ENCODE data around the gene SOCS3. TPM values are rescaled to one million over a fixed set of nuclear protein-coding genes. Genes with fewer than 3 reads are reported as not detected.
"Not testable (repeated sequence)": the region's sequence is repeated elsewhere in the genome, so short reads cannot be mapped to it uniquely, and the experiment has no call there.

Gene SOCS3
- total RNA-seq, 2 experiments from 2014 or later = 9.1 TPM

DNA sequence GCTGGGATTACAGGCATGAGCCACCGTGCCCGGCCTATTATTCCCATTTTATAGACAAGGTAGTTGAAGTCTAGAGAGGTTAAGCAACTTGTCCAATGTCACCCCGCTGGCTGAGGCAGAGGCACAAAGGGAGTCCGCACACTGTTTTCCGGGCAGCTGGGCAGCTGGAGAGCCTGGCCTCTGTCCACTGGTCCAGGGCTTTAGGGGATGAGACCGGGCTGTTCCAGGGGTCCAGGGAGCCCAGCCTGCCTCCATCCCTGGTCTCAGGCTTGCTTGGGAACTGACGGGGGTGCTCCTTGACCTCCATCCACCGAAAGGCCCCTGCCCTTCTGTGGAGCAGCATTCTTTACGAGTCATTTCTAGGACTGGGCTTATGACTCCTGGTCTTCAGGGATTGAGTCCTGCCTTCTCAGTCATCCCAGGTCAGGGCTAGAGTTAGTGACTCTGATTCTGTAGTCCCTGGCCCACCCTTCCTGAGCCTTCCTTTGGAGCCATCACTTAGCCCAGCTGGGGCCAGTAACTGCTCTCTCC is 37.5 kb downstream of the SOCS3 start:
- CTCF ChIA-PET = no interaction called here
- H3K36me3 Mint-ChIP-seq (ENCODE audit: low read depth) = no peaks in the 10 kb centered on the region
- H3K27me3 Mint-ChIP-seq (ENCODE audit: low read depth) = peaks cover under 1% of the 10 kb centered on the region
- DNase-seq (no peak), ATAC-seq (no peak)
- H3K4me1 Mint-ChIP-seq (ENCODE audit: low read depth) = peaks cover 12% of the 10 kb centered on the region
- H3K9me3 Mint-ChIP-seq (ENCODE audit: insufficient read depth) = no peaks in the 10 kb centered on the region
- no peak overlapping the region for H3K4me3 Mint-ChIP-seq
- H3K27ac Mint-ChIP-seq = no peak overlapping the region
- POLR2A ChIA-PET = no interaction called here

DNA sequence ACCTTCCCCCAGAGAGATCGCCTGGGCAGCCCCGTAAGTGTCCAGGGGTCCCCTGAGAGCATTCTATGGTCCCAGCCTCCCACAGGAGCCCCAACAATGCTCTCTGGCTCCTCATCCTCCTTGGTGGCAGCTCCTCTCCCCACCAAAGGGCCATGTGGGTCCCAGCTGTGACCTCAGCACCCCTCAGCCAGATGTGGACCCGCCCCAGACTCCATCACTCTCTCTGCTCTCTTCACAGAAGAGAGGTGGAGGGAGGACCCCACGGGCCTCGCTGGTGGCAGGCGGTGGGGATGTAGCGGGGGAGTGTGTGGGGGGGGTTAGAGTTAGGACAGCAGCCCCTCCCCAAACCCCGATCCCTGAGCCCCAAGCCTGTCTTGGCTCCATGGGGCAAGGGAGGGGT is 41.0 kb downstream of the SOCS3 start:
- Mint-ChIP-seq H3K4me3 (no peak overlapping the region), H3K4me1 (ENCODE audit: low read depth) (peaks cover 26% of the 10 kb centered on the region), H3K27ac (no peak overlapping the region), H3K27me3 (ENCODE audit: low read depth) (peaks cover 4% of the 10 kb centered on the region), H3K36me3 (ENCODE audit: low read depth) (no peaks in the 10 kb centered on the region), H3K9me3 (ENCODE audit: insufficient read depth) (no peaks in the 10 kb centered on the region)
- POLR2A ChIA-PET = no interaction called here
- no peak for ATAC-seq
- CTCF ChIA-PET = no interaction called here
- no peak for DNase-seq

DNA sequence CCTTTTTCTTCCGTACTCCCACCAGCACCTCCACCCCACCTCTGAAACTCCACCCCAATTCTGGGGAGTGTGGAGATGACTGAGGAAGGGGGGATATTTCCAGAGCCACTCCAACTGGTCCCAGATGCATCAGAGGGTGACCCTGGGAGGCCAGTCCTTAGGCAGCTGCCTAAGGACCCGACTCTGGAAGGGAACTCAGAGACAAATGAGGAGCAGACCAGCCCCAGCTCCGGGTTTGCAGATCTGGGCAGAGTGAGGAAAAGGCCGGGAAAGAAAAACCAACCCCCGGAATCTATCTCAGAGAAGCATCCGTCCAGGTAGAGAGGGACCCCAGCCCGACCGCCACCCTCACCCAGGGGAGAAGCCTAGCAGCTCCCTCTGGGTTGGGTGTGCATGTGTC is 41.5 kb downstream of the SOCS3 start:
- H3K4me3 Mint-ChIP-seq = no peak overlapping the region
- ATAC-seq = no peak
- CTCF ChIA-PET = no interaction called here

DNA sequence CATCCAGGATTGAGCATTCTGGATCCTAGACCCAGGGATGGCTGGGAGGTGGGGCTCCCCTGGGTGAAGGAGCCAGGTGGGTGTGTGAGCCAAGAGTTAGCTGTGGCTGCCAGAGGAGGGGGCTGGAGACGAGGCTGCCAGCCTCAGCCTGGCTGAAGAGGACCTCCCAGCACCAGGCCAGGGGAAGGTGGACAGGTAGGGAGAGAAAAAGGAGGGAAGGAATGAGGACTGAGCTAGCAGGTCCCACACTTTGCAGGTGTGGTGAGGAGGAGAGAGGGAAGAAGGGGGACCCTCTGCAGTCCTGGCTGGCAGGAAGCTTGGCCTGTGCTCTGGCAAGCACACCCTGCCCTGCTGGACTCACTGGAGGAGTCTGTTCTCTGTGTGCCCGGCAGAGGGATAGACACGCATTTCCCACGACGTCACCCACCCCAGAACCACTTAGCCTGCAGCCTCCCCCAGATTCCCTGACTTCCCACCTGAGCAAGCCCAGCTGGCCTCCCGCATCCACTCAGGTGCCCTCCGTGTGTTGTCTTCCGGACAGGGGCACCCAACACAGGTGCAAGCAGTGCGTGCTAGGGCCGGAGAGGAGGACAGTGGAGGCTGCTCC is 42.0 kb downstream of the SOCS3 start:
- H3K27me3 Mint-ChIP-seq (ENCODE audit: low read depth) = peaks cover 10% of the 10 kb centered on the region
- H3K4me3 Mint-ChIP-seq = no peak overlapping the region
- DNase-seq = no peak
- H3K36me3 Mint-ChIP-seq (ENCODE audit: low read depth) = no peaks in the 10 kb centered on the region
- H3K4me1 Mint-ChIP-seq (ENCODE audit: low read depth) = peaks cover 30% of the 10 kb centered on the region
- ChIA-PET POLR2A (no interaction called here), CTCF (interaction anchor here (1.6 kb wide), 1 partner anchor 38 kb away, joined by 5 read pairs; no protein-coding TSS in a partner anchor)
- no peak overlapping the region for H3K27ac Mint-ChIP-seq
- H3K9me3 Mint-ChIP-seq (ENCODE audit: insufficient read depth) = no peaks in the 10 kb centered on the region
- ATAC-seq = no peak

More for the DNA sequence above, 41.5 kb downstream of the SOCS3 start:
- H3K27me3 Mint-ChIP-seq (ENCODE audit: low read depth) = peaks cover 6% of the 10 kb centered on the region
- POLR2A ChIA-PET = no interaction called here
- peaks cover 27% of the 10 kb centered on the region for H3K4me1 Mint-ChIP-seq (ENCODE audit: low read depth)
- DNase-seq = no peak
- no peaks in the 10 kb centered on the region for H3K36me3 Mint-ChIP-seq (ENCODE audit: low read depth)
- no peak overlapping the region for H3K27ac Mint-ChIP-seq
- H3K9me3 Mint-ChIP-seq (ENCODE audit: insufficient read depth) = no peaks in the 10 kb centered on the region

DNA sequence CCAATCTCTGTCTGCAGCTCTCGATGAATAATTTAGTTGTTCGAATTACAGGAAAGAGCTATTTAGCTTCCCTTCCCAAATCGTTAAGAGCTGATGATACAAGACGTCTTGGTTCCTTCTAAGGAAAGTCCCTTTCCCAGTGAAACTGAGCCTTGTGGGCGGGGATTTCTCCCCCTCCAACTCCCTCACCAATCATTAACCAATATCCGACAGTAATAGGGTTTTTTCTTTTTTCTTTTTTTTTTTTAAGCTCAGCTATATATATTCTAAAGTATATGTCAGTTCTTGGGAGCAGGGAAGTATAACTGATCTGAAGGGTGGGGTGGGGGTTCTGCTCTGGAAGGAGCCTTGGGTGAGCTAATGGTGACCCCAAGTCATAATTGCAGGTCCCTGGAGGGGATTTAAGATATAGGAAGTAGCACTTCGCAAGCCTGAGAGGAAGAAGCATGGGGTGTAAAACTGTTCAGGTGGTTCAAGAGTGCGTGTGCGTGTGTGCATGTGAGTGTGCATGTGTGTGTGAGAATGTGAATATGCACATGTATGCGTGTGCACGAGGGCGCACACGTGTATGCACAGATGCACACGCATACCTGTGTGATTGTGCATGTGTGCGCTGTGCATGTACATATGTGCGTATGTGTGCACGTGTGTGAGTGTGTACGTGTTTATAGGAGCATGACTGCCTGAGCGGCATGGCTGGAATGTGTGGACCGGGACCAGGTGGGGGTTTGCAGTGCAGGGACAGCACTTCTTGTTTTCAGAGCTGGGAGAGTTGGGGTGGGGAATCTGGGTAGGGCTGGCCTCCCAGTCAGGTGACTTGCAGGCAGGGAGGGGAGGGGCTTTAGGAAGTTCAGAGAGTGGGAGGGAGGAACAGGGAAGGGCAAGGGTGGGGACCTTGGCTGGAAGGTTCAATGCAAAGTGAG is 42.7 kb downstream of the SOCS3 start:
- ChIA-PET CTCF (interaction anchor here (0.8 to 1.6 kb wide), 4 partner anchors 39 to 482 kb away, joined by 3 to 5 read pairs (median 4); no protein-coding TSS in a partner anchor), POLR2A (no interaction called here)
- ATAC-seq (no peak), DNase-seq (no peak)
- H3K4me3 Mint-ChIP-seq = no peak overlapping the region
- H3K27ac Mint-ChIP-seq = peak overlapping the region; percentile 18
- H3K27me3 Mint-ChIP-seq (ENCODE audit: low read depth) = peaks cover 16% of the 10 kb centered on the region
- no peaks in the 10 kb centered on the region for H3K9me3 Mint-ChIP-seq (ENCODE audit: insufficient read depth)
- no peaks in the 10 kb centered on the region for H3K36me3 Mint-ChIP-seq (ENCODE audit: low read depth)
- H3K4me1 Mint-ChIP-seq (ENCODE audit: low read depth) = peaks cover 30% of the 10 kb centered on the region

DNA sequence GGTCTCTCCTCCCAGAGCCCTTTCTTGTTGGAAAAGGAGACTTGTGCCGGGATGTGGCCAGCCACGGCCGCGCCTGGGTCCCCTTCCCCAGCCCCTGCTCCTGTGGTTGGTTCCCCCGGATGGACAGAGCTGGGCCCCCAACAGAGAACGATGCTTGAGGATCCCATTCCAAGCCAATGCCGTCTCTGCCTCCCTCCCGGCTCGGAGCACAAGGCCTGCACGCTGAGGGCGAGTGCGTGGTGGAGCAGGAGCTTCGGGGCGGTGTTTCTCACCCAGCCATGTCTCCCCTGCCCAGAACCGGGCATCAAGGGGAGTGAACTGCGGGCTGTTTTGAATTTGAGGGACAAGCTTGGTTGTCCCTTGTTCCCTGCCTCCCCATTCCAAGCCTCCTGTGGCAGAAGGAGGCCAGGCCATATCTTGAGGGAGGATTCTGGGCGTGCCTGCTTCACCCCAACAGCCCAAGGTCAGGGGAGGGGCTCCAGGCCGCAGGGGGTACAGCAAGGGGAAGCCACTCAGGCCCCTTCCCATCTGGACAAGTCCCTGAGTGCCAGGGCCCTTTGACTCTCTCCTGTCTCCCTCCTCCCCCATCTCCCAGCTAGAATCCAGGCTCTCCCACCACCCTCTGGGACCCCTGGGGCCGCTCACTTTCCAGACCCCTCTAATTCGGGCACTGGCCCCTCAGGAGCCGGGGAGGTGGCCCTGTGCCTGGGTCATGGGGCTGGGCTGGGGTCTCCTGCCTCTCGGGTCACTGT is 43.6 kb downstream of the SOCS3 start:
- no peak for ATAC-seq
- Mint-ChIP-seq H3K9me3 (ENCODE audit: insufficient read depth) (no peaks in the 10 kb centered on the region), H3K27me3 (ENCODE audit: low read depth) (peaks cover 22% of the 10 kb centered on the region), H3K36me3 (ENCODE audit: low read depth) (no peaks in the 10 kb centered on the region), H3K4me3 (no peak overlapping the region), H3K4me1 (ENCODE audit: low read depth) (peaks cover 30% of the 10 kb centered on the region), H3K27ac (no peak overlapping the region)
- POLR2A ChIA-PET = no interaction called here
- CTCF ChIA-PET = interaction anchor here (0.8 to 1.6 kb wide), 4 partner anchors 40 to 483 kb away, joined by 3 to 5 read pairs (median 4); no protein-coding TSS in a partner anchor
- no peak for DNase-seq

DNA sequence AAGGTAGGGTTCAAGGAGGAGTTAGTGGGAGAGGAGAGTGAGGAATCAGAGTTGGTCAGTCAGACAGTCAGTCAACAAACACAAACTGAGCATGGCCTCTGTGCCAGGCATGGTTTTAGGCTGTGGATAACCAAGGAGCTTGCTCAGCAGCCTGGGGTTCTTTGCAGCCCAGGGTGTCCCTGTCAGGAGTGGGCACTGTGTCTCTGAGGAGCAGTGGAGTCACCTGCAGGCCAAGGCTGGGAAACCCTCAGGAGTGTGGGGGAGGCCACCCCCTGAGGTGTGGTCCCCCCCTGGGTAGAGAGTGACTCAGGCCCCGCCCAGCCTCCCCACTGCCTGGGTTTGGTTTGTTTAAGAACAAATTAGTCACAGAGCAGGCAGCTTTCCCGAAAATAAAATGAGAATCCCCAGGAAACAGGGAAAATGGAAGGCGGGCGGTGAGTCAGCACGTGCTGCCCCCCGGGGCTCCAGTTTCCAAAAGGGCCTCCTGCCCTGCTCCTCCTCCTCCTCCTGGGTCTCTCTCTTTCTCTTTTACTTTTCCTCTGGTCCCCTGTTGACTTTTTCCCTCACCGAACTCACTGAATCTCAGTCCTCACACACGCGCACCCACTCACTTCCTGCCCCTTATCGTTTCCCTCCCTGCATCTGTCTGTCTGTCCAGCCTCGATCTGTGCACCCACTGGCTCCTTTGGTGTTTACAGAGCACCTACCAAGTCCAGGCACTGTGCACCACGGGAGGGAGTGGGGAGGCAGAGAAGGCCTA is 44.3 kb downstream of the SOCS3 start:
- Mint-ChIP-seq H3K9me3 (ENCODE audit: insufficient read depth) (no peaks in the 10 kb centered on the region), H3K27ac (peak overlapping the region; percentile 64), H3K36me3 (ENCODE audit: low read depth) (no peaks in the 10 kb centered on the region), H3K4me3 (peak overlapping the region; percentile 65), H3K27me3 (ENCODE audit: low read depth) (peaks cover 25% of the 10 kb centered on the region), H3K4me1 (ENCODE audit: low read depth) (peaks cover 30% of the 10 kb centered on the region)
- DNase-seq (peak; percentile 58), ATAC-seq (peak; percentile 17)
- ChIA-PET CTCF (no interaction called here), POLR2A (no interaction called here)

DNA sequence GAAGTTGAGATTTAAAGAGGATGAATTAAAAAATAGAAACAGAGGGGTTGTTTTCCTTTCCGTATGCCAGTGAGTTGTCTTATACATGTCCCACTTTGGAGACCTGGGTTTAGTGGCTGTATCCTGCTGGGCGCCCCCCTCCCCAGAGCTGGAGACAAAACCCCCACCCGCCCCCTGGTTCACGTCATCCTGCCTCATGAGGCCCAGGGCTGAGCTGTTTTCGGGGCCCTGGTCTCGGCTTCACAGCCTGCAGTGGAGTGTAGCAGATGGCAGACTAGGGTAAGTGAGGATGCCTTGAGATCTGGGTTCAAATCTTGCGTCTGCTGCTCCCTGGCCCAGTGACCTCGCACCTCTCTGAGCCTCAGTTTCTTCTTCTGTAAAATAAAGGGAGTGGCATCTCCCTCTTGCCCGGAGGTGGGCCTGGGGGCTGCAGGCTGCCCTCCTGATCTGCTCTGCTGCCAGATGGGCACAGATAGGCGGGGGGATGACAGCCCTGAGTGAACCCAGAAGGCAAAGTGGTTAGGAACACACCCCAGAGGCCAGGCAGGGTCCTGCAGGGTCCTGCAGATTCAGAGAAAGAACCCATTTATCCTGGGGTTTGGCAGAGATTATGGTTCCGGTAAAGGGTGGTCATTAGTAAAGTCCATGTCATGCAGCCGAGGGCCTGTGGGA is 45.1 kb downstream of the SOCS3 start:
- Mint-ChIP-seq H3K36me3 (ENCODE audit: low read depth) (no peaks in the 10 kb centered on the region), H3K27ac (peak overlapping the region; percentile 54), H3K4me3 (peak overlapping the region; percentile 65), H3K27me3 (ENCODE audit: low read depth) (peaks cover 25% of the 10 kb centered on the region), H3K9me3 (ENCODE audit: insufficient read depth) (no peaks in the 10 kb centered on the region), H3K4me1 (ENCODE audit: low read depth) (peaks cover 30% of the 10 kb centered on the region)
- no peak for DNase-seq
- POLR2A ChIA-PET = no interaction called here
- CTCF ChIA-PET = interaction anchor here (0.7 to 3.8 kb wide), 5 partner anchors 43 to 107 kb away, joined by 3 to 11 read pairs (median 4); no protein-coding TSS in a partner anchor
- no peak for ATAC-seq

DNA sequence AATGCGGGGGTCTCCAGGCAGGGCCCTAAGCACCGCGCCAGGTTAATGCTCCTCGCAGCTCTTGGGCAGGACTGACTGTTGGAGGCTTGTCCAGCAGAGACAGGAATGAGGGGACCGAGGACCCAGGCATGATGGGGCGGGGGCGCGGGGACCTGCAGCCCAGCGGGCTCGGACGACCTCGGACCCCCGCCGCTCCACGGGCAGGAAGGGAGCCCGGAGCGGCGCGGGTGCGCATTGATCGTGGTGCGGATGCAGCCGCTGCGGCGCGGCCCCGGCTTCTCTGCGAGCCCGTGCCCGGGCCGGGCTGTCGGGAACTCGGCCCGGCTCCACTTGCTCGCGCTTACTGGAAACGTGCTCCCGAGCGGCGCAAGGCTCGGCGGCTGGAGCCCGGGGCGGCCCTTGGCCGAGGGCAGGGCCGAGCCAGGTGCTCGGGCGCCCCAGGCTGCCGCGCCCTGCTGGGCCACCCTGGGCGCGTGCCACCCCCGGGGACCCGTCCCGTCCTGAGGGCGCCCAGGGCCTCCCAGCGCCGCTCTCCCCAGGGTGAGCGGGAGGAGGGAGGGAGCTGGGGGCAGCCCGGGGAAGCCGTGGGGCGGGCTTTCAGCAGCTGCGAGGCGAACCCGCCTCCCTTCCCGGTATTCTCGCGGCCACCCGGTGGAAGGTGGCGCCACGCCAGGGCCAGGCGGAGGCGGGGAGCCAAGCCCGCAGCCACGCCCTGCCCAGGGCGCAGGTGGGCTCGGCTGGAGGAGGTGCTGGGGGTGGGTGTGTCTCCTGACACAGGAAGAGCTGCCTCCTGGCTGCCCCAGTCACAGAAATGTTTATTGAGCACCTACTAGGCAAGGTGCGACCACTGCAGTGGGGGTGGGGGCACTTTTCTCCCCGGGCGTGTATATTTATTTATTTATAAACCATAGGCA is 45.9 kb downstream of the SOCS3 start:
- DNase-seq = peak; percentile 80
- Mint-ChIP-seq H3K27ac (no peak overlapping the region), H3K36me3 (ENCODE audit: low read depth) (no peaks in the 10 kb centered on the region), H3K27me3 (ENCODE audit: low read depth) (peaks cover 25% of the 10 kb centered on the region), H3K9me3 (ENCODE audit: insufficient read depth) (no peaks in the 10 kb centered on the region), H3K4me3 (peak overlapping the region; percentile 65), H3K4me1 (ENCODE audit: low read depth) (peaks cover 30% of the 10 kb centered on the region)
- ChIA-PET CTCF (interaction anchor here (0.7 to 3.8 kb wide), 6 partner anchors 25 to 108 kb away, joined by 3 to 11 read pairs (median 4); no protein-coding TSS in a partner anchor), POLR2A (no interaction called here)
- ATAC-seq = peak; percentile 86

DNA sequence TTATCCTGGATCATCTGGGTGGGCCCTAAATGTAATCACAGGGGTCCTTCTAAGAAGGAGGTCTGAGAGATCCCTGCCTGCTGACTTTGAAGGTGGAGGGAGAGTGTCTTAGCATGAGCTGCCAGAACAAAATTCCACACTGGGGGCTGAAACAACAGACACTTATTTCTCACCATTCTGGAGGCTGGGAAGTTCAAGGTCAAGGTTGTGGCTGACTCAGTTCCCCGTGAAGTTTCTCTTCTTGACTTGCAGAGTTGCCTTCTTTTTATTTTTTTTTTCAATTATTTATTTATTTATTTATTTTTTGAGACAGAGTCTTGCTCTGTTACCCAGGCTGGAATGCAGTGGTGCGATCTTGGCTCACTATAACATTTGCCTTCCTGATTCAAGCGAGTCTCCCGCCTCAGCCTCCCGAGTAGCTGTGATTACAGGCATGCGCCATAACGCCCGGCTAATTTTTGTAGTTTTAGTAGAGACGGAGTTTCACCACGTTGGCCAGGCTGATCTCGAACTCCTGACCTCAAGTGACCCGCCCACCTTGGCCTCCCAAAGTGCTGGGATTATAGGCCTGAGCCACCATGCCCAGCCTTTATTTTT is 50.1 kb downstream of the SOCS3 start:
- H3K4me1 Mint-ChIP-seq (ENCODE audit: low read depth); DNase-seq; H3K36me3 Mint-ChIP-seq (ENCODE audit: low read depth); H3K4me3 Mint-ChIP-seq; ATAC-seq; POLR2A ChIA-PET; H3K27ac Mint-ChIP-seq: not testable (repeated sequence)
- peaks cover 22% of the 10 kb centered on the region for H3K27me3 Mint-ChIP-seq (ENCODE audit: low read depth)
- CTCF ChIA-PET = interaction anchor here (1.7 kb wide), 1 partner anchor 112 kb away, joined by 4 read pairs; no protein-coding TSS in a partner anchor
- H3K9me3 Mint-ChIP-seq (ENCODE audit: insufficient read depth) = peaks cover 10% of the 10 kb centered on the region
